HG03565 (cell line): ENCODE results near the gene VASH2.
"Not testable (repeated sequence)": the region's sequence is repeated elsewhere in the genome, so short reads cannot be mapped to it uniquely, and the experiment has no call there.

Experiments
- ATAC-seq: cut with Tn5 transposase; IDR thresholded peaks from one replicate; pipeline ENCODE4 v1.9.1; 2021; ENCODE audit warnings: mild to moderate bottlenecking, moderate library complexity; ENCODE audit not compliant: unreplicated experiment

Gene VASH2

GRCh38 chr1:212977781-212978645 is 27.7 kb downstream of the VASH2 start:
- ATAC-seq: peak; percentile 35

DNA sequence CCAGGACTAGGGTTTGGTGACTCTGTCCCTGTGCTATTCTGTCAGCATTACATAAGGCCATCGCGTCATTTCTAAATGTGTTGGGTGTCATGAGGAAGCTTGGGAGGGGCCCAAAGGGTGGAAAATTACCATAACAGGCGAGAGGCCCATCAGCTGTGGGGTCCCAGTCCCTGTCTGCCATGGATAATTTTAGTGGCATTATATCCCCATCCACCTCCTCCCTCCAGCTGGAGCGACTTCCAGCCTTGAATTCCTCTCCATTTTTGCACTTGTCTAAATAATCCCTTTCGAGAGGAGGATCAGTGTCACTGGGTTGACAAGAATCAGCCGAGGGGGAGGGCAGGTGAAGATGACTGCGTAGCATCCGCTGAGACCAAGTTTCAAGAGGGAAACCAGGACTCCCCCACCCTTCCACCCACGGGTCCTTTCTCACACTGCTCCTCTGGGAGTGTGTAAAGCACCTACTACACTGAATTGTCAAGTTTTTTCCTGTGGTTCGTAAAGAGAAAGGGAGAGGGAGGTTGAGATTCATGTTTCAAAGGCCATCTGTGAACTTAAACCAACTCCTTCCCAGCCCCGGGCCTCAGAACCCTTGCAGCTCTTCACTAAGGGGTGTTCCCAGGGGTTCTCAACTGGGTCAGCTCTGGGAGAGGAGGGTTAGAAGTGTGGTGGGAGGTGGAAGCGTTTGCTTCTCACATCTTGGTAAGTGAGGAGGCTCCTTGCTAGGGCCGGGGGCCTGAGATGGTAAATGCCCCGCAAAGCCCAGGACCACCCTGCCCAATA is 29.2 kb downstream of the VASH2 start:
- peak; percentile 61 for ATAC-seq

GRCh38 chr1:212980123-212980785 is 29.9 kb downstream of the VASH2 start:
- no peak for ATAC-seq

DNA sequence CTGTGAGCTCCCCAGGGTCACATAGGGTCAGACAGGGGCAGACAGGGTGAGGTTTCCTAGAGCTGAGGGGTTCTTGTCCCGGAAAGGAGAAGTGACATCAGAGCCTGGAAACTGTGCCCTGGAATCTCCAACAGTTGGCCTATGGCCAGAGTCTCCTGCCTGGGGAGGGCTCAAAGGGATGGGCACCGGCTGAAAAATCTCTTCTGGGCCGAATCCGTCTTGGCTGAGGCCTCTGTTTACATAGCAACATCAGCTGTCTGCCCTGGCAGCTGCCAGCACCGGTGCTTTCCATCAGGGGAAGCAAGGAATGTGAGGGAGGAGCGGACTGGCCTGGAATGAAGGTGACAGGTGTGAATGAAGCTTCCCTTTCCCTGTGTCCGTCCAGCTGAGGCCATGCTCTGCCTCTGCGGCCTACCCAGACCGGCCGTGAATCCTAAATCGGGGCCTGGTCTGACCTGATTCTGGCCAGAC is 30.7 kb downstream of the VASH2 start:
- ATAC-seq: no peak

DNA sequence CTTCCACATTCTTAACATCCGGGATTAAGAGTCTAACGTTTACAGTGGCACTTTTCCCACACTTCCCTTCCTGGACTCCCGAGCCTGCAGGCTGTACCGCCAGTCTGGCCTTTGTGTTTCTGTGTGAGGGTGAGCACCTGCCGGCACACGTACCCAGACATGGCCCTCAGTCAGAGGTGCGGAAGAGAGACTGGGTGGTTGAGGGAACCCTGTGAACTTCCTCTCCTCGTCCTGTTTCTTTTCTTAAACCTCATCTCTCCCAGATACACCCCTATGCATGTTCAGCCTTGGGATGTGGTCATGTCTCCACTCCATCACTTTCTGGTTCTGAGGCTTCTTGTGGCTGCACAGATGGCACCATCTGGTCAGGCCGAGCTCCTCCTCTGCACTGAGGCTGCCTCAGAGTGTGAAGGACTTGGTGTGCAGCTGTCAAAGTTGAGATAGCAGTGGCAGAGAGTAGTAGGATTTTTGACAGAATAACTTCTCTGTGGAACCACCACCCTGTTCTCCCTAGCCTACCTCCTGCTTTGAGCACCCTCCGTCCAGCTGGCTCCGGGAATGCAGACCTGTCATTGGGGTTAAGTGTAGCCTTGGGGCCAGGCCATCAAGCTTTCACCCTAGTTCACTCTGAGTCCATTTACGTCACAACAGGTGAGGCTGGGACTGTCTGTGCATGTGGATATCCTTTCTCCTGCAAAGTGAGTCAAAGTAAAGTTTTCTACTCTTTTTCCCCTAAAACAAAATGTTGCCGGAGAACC is 31.4 kb downstream of the VASH2 start:
- ATAC-seq: peak; percentile 40

GRCh38 chr1:212982430-212983152 is 32.2 kb downstream of the VASH2 start:
- no peak for ATAC-seq

DNA sequence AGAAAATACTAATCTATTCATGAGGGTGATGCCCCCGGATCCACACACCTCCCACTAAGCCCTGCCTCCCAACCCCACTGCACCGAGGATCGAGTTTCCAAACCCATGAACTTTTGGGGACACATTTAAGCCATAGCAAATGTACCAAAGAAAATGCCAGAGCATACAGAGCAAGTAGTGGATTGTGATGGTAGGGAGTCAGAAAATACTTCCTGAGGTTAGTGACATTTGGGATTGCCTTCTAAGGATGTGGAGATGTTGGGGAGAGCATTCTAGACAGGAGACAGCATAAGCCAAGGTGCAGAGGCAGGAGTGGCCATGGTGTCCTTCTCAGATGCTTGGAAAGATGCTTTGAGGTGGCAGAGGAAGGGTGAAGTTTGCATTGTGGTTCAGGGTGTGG is 33.1 kb downstream of the VASH2 start:
- ATAC-seq: no peak

DNA sequence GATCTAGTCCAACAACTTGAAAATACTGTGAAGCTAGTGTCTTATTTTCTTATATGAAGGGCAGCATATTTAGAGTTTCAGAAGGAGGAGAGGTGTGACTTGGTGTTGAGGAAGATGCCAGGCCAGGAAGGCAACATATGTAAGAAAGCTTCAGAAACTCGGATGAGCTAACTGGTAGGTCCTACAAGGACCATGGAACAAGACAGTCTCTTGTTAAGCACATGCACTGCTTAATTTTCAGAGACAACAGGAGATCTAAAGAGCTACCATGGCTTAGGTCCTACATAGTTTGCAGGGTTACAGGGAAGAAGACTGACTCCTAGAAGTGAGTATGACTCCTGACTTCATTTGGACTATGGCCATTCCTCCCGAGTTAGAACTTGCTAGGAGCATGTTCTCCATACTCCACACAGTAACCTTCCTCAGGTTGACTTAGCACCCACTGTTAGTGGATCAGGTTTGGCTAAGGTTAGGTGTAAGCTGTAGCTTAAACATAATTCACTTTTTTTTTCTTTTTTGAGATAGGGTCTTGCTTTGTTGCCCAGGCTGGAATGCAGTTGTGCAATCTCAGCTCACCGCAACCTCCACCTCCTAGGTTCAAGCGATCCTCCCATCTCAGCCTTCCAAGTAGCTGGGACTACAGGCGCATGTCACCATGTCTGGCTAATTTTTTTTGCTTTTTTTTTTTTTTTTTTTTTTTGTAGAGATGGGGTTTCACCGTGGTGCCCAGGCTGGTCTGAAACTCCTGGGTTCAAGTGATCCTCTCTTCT is 34.4 kb downstream of the VASH2 start:
- ATAC-seq: no peak

DNA sequence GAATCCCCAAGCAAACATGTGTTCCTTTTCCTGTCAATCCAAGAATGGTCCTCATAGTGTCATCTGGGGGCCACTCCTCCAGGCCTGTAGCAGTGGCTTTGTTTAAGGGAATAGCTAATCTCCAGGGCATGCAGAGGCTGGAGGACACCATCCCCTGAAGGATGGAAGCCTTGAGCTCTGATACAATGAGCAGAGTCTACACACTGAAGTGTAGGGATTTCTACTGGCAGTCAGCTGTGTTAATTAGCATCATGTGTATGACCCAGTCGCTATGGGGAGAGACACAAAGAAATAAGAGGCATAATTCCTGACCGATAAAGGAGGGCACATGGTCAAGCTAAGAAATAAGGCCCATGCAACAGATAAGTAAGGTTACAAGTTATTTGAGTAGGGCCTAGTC is 36.2 kb downstream of the VASH2 start:
- ATAC-seq: no peak

GRCh38 chr1:212987702-212988322 is 37.5 kb downstream of the VASH2 start:
- no peak for ATAC-seq

- no peak for ATAC-seq
Observed at GRCh38 chr1:212990276-212990675, 39.9 kb downstream of the VASH2 start.

GRCh38 chr1:212993960-212994359 is 43.6 kb downstream of the VASH2 start:
- ATAC-seq: not testable (repeated sequence)

DNA sequence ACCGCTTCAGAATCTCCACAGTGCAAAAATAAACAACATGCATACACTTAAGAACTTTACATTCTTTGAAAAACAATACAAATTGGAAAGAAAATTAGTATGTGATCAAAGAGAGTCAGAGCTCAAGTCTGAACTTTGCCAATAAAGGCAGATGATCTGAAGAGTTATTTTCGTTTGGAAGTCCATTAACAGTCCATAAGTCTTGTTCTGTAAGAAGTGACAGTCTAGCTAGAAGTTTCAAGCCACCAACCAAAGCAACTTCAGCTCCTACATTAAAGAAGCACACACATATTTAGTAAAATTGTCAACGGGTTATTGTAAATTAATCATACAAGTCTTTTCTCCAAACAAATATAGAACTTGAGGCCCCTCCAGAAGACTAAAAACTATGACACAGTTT is 44.6 kb downstream of the VASH2 start:
- ATAC-seq: no peak

DNA sequence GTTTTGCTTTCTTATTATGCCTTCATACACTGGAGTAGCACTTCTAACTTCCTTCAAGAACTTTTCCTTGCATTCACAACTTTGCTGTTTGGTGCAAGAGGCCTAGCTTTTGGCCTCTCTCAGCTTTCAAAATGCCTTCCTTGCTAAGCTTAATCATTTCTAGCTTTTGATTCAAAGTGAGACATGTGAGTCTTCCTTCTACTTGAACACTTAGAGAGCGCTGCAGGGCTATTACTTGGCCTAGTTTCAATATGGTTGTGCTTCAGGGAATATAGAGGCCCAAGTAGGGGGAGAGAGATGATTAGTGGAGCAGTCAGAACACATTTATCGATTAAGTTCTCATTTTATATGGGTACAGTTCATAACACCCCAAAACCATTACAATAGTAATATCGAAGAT is 52.9 kb downstream of the VASH2 start:
- ATAC-seq: peak; percentile 75

- ATAC-seq: peak; percentile 77
Observed at GRCh38 chr1:213008564-213008963, 58.2 kb downstream of the VASH2 start.

DNA sequence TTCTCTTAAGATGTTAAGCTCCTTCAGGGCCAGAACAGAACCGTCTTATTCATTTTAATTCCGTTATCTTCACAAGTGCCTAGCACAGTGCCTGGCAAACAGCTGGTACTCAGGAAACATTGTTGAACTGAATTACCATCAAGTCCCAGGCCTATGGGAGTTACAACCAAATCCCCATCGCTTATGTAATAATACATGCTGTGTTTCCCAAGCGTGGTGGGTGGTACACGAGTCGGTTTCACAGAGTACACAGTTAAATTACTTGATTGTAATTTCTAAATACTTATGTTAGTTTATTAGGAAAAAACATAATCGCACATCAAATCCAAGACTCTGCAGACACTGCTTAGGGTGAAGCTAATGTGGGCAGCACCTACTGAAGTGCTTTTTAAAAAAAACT is 64.3 kb downstream of the VASH2 start:
- no peak for ATAC-seq

DNA sequence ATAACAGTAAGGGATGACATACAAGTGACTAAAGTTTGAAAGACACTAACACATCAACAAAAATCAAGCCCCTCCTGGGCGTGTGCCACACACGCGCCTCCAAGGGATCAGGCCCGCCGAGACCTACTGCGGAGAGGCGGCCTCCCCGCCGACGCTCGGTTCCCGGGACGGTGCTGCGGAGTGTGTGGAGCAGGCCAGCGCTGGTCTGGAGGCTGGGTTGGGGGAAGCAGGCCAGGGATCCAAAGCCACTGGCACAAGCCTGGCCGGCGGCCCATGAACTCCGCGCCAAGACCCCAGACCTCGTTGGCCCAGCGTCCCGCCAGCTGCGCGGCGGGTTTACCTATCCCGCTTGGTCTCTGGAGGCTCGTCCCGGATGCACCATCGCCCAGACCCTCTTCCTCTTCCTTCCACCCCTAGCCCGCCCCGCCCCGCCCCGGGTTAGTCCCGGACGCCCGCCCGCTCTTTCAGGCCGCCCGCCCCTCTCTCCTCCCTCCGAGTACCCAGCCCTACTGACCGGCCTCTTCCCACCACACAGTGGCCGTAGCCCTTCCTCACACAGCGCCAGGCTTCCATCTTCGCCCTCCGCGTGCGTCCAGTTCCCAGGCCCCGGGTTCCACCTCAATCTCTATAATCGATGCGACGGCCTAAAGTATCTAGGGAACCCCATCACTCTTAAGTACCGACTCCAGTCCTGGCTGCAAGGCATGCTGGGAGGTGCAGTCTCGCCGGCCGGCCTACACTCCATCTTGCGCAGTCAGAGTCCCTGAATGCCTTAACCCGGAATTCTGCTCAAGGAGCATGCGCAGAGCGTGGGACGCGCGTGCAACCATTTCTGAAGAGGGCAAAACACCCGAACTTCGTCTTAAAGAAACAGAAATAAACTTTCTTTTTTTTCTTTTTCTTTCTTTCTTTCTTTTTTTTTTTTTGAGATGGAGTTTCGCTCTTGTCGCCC is 65.0 kb downstream of the VASH2 start, which contains the start of gene ANGEL2:
ANGEL2 (minus strand) TSS at position 769 of the 952 bp plus-strand sequence; CDS start at position 573, 196 bp downstream.
- peak; percentile 93 for ATAC-seq
